DMS153 treated with DMSO at 0.1 percent for 48 hours (cell line): ENCODE measurements around the gene APBB2.
A peak's percentile ranks its signal among the peaks of the same experiment; 100 is the strongest.

Experiments
- DNase-seq: peaks from one replicate; lab custom pipeline; 2025; ENCODE audit not compliant: unreplicated experiment; lab: John Stamatoyannopoulos, UW

Gene APBB2

GRCh38 chr4:40991908-40992307 lies 222.4 kb downstream of the APBB2 start:
- DNase-seq = no peak

- no peak for DNase-seq
Measured at GRCh38 chr4:40990899-40991265, 223.5 kb downstream of the APBB2 start.

- DNase-seq = no peak
Measured at GRCh38 chr4:40990236-40990898, 224.0 kb downstream of the APBB2 start.

- DNase-seq = no peak
Measured at GRCh38 chr4:40987151-40987550, 227.2 kb downstream of the APBB2 start.

- no peak for DNase-seq
Measured at GRCh38 chr4:40986375-40986774, 228.0 kb downstream of the APBB2 start.

- DNase-seq = no peak
Measured at GRCh38 chr4:40984051-40984450, 230.3 kb downstream of the APBB2 start.

GRCh38 chr4:40980318-40980883 lies 233.9 kb downstream of the APBB2 start:
- DNase-seq = no peak

GRCh38 chr4:40978548-40978947 lies 235.8 kb downstream of the APBB2 start:
- no peak for DNase-seq

- peak; percentile 12 for DNase-seq
Measured at GRCh38 chr4:40976343-40976742, 238.0 kb downstream of the APBB2 start.

- DNase-seq = no peak
Measured at GRCh38 chr4:40972722-40973121, 241.6 kb downstream of the APBB2 start.

- DNase-seq = no peak
Measured at GRCh38 chr4:40971338-40971737, 243.0 kb downstream of the APBB2 start.

- no peak for DNase-seq
Measured at GRCh38 chr4:40969501-40969900, 244.8 kb downstream of the APBB2 start.

GRCh38 chr4:40967550-40967949 lies 246.8 kb downstream of the APBB2 start:
- no peak for DNase-seq

- DNase-seq = no peak
Measured at GRCh38 chr4:40966091-40966490, 248.3 kb downstream of the APBB2 start.

- DNase-seq = no peak
Measured at GRCh38 chr4:40963897-40964478, 250.4 kb downstream of the APBB2 start.

GRCh38 chr4:40962551-40963180 lies 251.7 kb downstream of the APBB2 start:
- no peak for DNase-seq

- DNase-seq = no peak
Measured at GRCh38 chr4:40960941-40961340, 253.4 kb downstream of the APBB2 start.

- no peak for DNase-seq
Measured at GRCh38 chr4:40957281-40957680, 257.1 kb downstream of the APBB2 start.

GRCh38 chr4:40956721-40957255 lies 257.6 kb downstream of the APBB2 start:
- no peak for DNase-seq

- DNase-seq = no peak
Measured at GRCh38 chr4:40954088-40954668, 260.2 kb downstream of the APBB2 start.

- DNase-seq = no peak
Measured at GRCh38 chr4:40953283-40954087, 260.9 kb downstream of the APBB2 start.
